Tibial nerve (tissue), 3 donors: ENCODE results near the gene YPEL2.

Source experiments
- POLR2A ChIP-seq, 2 donors: fragments of 450-650 bp; IDR thresholded peaks; one replicate each; pipeline ENCODE4 v1.6.1; 2017; ENCODE audit warnings: antibody characterized with exemption in 2 of 2, mild to moderate bottlenecking in 2 of 2, moderate library complexity in 2 of 2
- TF ChIP-seq, protein P1 (sequence below), 5 experiments: fragments of 200-600 bp in 3 of 5; fragments of 450-650 bp in 2 of 5; sonication (generic) in 3 of 5; IDR thresholded peaks; one replicate each; pipeline ENCODE4 v1.5.1; 2016 to 2019; ENCODE audit warnings: antibody characterized with exemption in 5 of 5, mild to moderate bottlenecking in 3 of 5, moderate library complexity in 2 of 5

DNA sequence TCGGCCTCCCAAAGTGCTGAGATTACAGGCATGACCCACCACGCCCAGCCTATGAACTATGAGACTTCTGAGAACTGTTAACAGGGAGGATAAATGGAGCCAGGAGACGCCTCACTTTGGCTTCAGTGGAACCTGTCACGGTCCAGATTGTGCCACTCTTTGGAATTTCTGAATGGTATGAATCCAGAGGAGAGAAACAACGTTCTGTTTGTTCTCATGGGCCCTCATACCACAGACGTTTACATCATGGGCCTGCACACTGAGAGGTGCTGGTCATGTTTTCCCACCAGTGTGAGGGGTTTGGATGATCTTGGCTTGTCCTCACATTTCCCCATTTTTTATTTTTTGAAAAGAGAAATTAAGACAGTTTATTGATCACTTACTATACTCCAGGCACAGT, 90.3 kb downstream of the YPEL2 start:
- TF ChIP-seq, protein P1, sequence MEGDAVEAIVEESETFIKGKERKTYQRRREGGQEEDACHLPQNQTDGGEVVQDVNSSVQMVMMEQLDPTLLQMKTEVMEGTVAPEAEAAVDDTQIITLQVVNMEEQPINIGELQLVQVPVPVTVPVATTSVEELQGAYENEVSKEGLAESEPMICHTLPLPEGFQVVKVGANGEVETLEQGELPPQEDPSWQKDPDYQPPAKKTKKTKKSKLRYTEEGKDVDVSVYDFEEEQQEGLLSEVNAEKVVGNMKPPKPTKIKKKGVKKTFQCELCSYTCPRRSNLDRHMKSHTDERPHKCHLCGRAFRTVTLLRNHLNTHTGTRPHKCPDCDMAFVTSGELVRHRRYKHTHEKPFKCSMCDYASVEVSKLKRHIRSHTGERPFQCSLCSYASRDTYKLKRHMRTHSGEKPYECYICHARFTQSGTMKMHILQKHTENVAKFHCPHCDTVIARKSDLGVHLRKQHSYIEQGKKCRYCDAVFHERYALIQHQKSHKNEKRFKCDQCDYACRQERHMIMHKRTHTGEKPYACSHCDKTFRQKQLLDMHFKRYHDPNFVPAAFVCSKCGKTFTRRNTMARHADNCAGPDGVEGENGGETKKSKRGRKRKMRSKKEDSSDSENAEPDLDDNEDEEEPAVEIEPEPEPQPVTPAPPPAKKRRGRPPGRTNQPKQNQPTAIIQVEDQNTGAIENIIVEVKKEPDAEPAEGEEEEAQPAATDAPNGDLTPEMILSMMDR (IDR thresholded peaks at IDR 0.05), result no peak
- no peak for TF ChIP-seq POLR2A (IDR thresholded peaks at IDR 0.05)
